ENCODE results near the gene MEIS2. TPM values are rescaled to one million over a fixed set of nuclear protein-coding genes. Genes with fewer than 3 reads are reported as not detected.

Gene MEIS2
- total RNA-seq, 2 experiments from 2014 or later, result not detected

DNA sequence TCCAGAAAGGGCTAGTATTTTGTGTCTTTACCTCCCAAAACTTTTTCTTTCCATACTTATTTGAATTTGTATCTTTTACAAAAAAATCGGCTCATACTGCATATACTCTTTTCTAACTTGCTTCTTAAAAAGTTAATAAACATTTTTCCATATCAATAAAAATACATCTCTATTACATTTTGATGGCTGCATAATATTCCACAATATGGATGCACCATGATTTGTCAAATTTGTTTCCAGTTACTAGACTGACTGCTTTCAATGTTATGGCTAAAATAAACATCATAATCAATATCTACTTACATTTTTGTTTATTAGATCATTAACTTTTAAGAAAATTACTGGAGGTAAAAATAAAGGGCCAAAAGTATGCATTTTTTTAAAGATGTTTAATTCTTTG is 121.7 kb downstream of the MEIS2 start:
- H3K4me1 ChIP-seq (ENCODE audit: insufficient read depth, low read length), result no peaks in the 10 kb centered on the region
- ChIA-PET POLR2A (no interaction called here), CTCF (no interaction called here)
- no peak overlapping the region for H3K27ac ChIP-seq (ENCODE audit: low read depth in 1 of 2, low read length in 2 of 2)
- no peaks in the 10 kb centered on the region for H3K27me3 ChIP-seq (ENCODE audit: control insufficient read depth in 1 of 2, insufficient read depth in 2 of 2, low read length in 2 of 2)
- ATAC-seq (ENCODE audit: poor library complexity) (no peak), DNase-seq (no peak)
- H3K9me3 ChIP-seq (ENCODE audit: control insufficient read depth in 1 of 2, insufficient read depth in 1 of 2, low read length in 2 of 2), result no peaks in the 10 kb centered on the region
- Mint-ChIP-seq H3K27ac (no peak overlapping the region), H3K4me1 (ENCODE audit: low read depth) (no peaks in the 10 kb centered on the region), H3K9me3 (peaks cover 11% of the 10 kb centered on the region), H3K27me3 (no peaks in the 10 kb centered on the region), H3K4me3 (no peak overlapping the region), H3K36me3 (ENCODE audit: low read depth) (no peaks in the 10 kb centered on the region)
- H3K36me3 ChIP-seq (ENCODE audit: insufficient read depth, low read length), result no peaks in the 10 kb centered on the region
- intact Hi-C loops (cut with DNase I, micrococcal nuclease), result no loop called here
- no peak overlapping the region for H3K4me3 ChIP-seq (ENCODE audit: low read length)
- no peak for TF ChIP-seq CTCF (IDR thresholded peaks at IDR 0.05)

DNA sequence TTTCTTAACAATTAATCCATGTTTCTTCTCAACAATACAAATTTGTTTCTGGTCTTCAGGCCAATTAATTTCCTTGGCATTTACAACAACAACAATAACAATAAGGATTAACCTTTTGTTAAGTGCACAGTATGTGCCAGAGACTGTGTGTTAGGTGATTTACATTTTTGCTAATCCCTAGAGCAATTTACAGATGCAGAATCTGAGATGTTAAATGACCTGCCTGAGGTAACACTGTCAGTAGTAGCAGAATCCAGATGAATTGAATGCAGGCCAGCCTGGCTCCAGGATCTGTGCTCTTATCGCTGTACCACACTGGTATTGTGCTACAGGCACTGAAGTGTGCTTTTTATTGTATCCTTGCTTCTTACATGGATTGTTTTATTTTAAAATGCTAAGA is 122.2 kb downstream of the MEIS2 start:
- no peak overlapping the region for H3K4me3 ChIP-seq (ENCODE audit: low read length)
- CTCF ChIA-PET, result no interaction called here

GRCh38 chr15:36977659-36978058 is 122.7 kb downstream of the MEIS2 start:
- intact Hi-C loops (cut with DNase I, micrococcal nuclease), result no loop called here
- H3K9me3 Mint-ChIP-seq, result peaks cover 11% of the 10 kb centered on the region
- no peaks in the 10 kb centered on the region for H3K9me3 ChIP-seq (ENCODE audit: control insufficient read depth in 1 of 2, insufficient read depth in 1 of 2, low read length in 2 of 2)
- no peaks in the 10 kb centered on the region for H3K36me3 ChIP-seq (ENCODE audit: insufficient read depth, low read length)
- H3K27me3 Mint-ChIP-seq, result no peaks in the 10 kb centered on the region
- H3K4me1 Mint-ChIP-seq (ENCODE audit: low read depth), result no peaks in the 10 kb centered on the region
- no peaks in the 10 kb centered on the region for H3K4me1 ChIP-seq (ENCODE audit: insufficient read depth, low read length)
- ChIA-PET CTCF (no interaction called here), POLR2A (no interaction called here)
- no peak for DNase-seq
- H3K27ac ChIP-seq (ENCODE audit: low read depth in 1 of 2, low read length in 2 of 2), result no peak overlapping the region
- no peak overlapping the region for H3K4me3 ChIP-seq (ENCODE audit: low read length)
- no peaks in the 10 kb centered on the region for H3K36me3 Mint-ChIP-seq (ENCODE audit: low read depth)
- H3K27me3 ChIP-seq (ENCODE audit: control insufficient read depth in 1 of 2, insufficient read depth in 2 of 2, low read length in 2 of 2), result no peaks in the 10 kb centered on the region
- no peak for TF ChIP-seq CTCF (IDR thresholded peaks at IDR 0.05)
- H3K4me3 Mint-ChIP-seq, result no peak overlapping the region
- no peak overlapping the region for H3K27ac Mint-ChIP-seq
- ATAC-seq (ENCODE audit: poor library complexity), result no peak

More for the DNA sequence above, 122.2 kb downstream of the MEIS2 start:
- Histone ChIP-seq H3K27ac (ENCODE audit: low read depth in 1 of 2, low read length in 2 of 2) (no peak overlapping the region), H3K36me3 (ENCODE audit: insufficient read depth, low read length) (no peaks in the 10 kb centered on the region), H3K27me3 (ENCODE audit: control insufficient read depth in 1 of 2, insufficient read depth in 2 of 2, low read length in 2 of 2) (no peaks in the 10 kb centered on the region), H3K4me1 (ENCODE audit: insufficient read depth, low read length) (no peaks in the 10 kb centered on the region), H3K9me3 (ENCODE audit: control insufficient read depth in 1 of 2, insufficient read depth in 1 of 2, low read length in 2 of 2) (no peaks in the 10 kb centered on the region)
- intact Hi-C loops (cut with DNase I, micrococcal nuclease), result no loop called here
- DNase-seq, result no peak
- H3K27me3 Mint-ChIP-seq, result no peaks in the 10 kb centered on the region
- H3K9me3 Mint-ChIP-seq, result peaks cover 11% of the 10 kb centered on the region
- no peak for ATAC-seq (ENCODE audit: poor library complexity)
- POLR2A ChIA-PET, result no interaction called here
- H3K36me3 Mint-ChIP-seq (ENCODE audit: low read depth), result no peaks in the 10 kb centered on the region
- no peaks in the 10 kb centered on the region for H3K4me1 Mint-ChIP-seq (ENCODE audit: low read depth)
- no peak overlapping the region for H3K27ac Mint-ChIP-seq
- H3K4me3 Mint-ChIP-seq, result no peak overlapping the region
- no peak for TF ChIP-seq CTCF (IDR thresholded peaks at IDR 0.05)
